GF-D8 (cell line): ENCODE measurements around the gene MEF2A.
A peak's percentile ranks its signal among the peaks of the same experiment; 100 is the strongest.

Source experiments
- DNase-seq: peaks from one replicate; lab custom pipeline; 2025; lab: John Stamatoyannopoulos, UW

MEF2A gene

GRCh38 chr15:99606646-99607045 lies 40.9 kb downstream of the MEF2A start:
- DNase-seq = no peak

- no peak for DNase-seq
Measured at GRCh38 chr15:99613481-99613880, 47.7 kb downstream of the MEF2A start.

- no peak for DNase-seq
Measured at GRCh38 chr15:99613887-99614647, 48.3 kb downstream of the MEF2A start.

GRCh38 chr15:99614749-99615288 lies 49.0 kb downstream of the MEF2A start:
- DNase-seq = peak; percentile 77

GRCh38 chr15:99615460-99615859 lies 49.7 kb downstream of the MEF2A start:
- DNase-seq = no peak

GRCh38 chr15:99616129-99616528 lies 50.3 kb downstream of the MEF2A start:
- DNase-seq = no peak

- DNase-seq = no peak
Measured at GRCh38 chr15:99616773-99617342, 51.1 kb downstream of the MEF2A start.

GRCh38 chr15:99618941-99619411 lies 53.2 kb downstream of the MEF2A start:
- no peak for DNase-seq

GRCh38 chr15:99619712-99620111 lies 53.9 kb downstream of the MEF2A start:
- DNase-seq = peak; percentile 41

- no peak for DNase-seq
Measured at GRCh38 chr15:99620178-99620577, 54.4 kb downstream of the MEF2A start.

GRCh38 chr15:99621767-99622166 lies 56.0 kb downstream of the MEF2A start:
- DNase-seq = no peak

GRCh38 chr15:99628374-99629001 lies 62.7 kb downstream of the MEF2A start:
- DNase-seq = no peak

- no peak for DNase-seq
Measured at GRCh38 chr15:99630607-99631131, 64.9 kb downstream of the MEF2A start.

GRCh38 chr15:99631255-99631654 lies 65.5 kb downstream of the MEF2A start:
- peak; percentile 20 for DNase-seq

- no peak for DNase-seq
Measured at GRCh38 chr15:99632521-99632920, 66.7 kb downstream of the MEF2A start.

- DNase-seq = no peak
Measured at GRCh38 chr15:99633655-99634054, 67.9 kb downstream of the MEF2A start.

- DNase-seq = no peak
Measured at GRCh38 chr15:99634576-99634975, 68.8 kb downstream of the MEF2A start.

- no peak for DNase-seq
Measured at GRCh38 chr15:99635145-99635544, 69.4 kb downstream of the MEF2A start.

- no peak for DNase-seq
Measured at GRCh38 chr15:99635794-99636193, 70.0 kb downstream of the MEF2A start.

- no peak for DNase-seq
Measured at GRCh38 chr15:99644913-99645542, 79.2 kb downstream of the MEF2A start.

GRCh38 chr15:99645543-99645935 lies 79.8 kb downstream of the MEF2A start:
- no peak for DNase-seq

GRCh38 chr15:99645951-99646350 lies 80.2 kb downstream of the MEF2A start:
- no peak for DNase-seq
